HG02938 (cell line): ENCODE data around the gene GMDS.

Source experiments
- ATAC-seq: cut with Tn5 transposase; IDR thresholded peaks from one replicate; pipeline ENCODE4 v1.9.1; 2021; ENCODE audit warnings: mild to moderate bottlenecking, moderate library complexity; ENCODE audit not compliant: unreplicated experiment

Gene GMDS

GRCh38 chr6:1612299-1612973 is 633.0 kb downstream of the GMDS start:
- no peak for ATAC-seq

- no peak for ATAC-seq
Measured at GRCh38 chr6:1611572-1612298, 633.7 kb downstream of the GMDS start.

GRCh38 chr6:1611322-1611571 is 634.2 kb downstream of the GMDS start:
- no peak for ATAC-seq

DNA sequence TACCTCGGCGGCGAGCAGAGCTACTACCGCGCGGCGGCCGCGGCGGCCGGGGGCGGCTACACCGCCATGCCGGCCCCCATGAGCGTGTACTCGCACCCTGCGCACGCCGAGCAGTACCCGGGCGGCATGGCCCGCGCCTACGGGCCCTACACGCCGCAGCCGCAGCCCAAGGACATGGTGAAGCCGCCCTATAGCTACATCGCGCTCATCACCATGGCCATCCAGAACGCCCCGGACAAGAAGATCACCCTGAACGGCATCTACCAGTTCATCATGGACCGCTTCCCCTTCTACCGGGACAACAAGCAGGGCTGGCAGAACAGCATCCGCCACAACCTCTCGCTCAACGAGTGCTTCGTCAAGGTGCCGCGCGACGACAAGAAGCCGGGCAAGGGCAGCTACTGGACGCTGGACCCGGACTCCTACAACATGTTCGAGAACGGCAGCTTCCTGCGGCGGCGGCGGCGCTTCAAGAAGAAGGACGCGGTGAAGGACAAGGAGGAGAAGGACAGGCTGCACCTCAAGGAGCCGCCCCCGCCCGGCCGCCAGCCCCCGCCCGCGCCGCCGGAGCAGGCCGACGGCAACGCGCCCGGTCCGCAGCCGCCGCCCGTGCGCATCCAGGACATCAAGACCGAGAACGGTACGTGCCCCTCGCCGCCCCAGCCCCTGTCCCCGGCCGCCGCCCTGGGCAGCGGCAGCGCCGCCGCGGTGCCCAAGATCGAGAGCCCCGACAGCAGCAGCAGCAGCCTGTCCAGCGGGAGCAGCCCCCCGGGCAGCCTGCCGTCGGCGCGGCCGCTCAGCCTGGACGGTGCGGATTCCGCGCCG is 634.7 kb downstream of the GMDS start:
- no peak for ATAC-seq

- peak; percentile 60 for ATAC-seq
Measured at GRCh38 chr6:1609648-1610496, 635.5 kb downstream of the GMDS start, which contains the start of gene FOXC1. FOXC1 (plus strand) TSS chr6:1609915; CDS start chr6:1610446, 531 bp downstream.

- no peak for ATAC-seq
Measured at GRCh38 chr6:1609041-1609647, 636.3 kb downstream of the GMDS start.

DNA sequence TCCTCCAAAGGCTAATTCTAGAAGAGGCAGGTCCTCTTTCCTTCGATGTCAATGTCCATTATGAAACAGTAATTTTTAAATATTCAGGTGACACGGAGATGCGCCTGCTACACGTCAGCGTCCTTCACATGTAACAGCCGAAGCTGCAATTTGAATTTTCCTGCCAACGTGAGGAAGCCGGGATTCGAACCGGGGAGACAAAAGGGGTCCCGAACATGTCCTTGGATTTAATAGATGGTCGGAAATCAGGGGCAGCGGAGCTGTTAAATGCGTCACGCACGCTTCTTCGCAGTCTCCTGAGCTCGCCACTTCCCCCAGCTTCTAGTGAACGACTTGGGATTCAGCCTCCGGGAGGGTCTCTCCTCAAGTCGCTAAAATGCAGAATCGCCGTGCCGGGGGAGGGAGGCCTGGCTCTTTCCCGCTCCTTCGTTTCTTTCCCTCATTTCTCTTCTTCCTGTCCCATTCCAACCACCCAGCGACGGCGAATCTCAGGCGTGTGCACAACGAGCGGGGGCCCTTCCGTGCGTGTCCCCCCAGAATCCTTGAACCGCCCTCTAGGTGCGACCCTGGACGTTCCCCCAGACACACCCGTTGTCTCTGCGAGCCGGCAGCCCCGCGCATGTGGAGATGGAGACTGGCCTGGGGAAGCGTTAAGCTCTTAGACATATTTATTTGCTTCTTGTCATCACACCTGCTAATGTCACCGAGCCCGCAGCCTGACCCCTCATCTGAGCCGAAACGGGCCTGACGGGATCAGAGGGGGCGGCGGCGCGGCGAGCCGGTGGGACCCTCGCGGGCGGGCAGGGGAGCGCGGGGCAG is 637.0 kb downstream of the GMDS start:
- no peak for ATAC-seq

- no peak for ATAC-seq
Measured at GRCh38 chr6:1607516-1608221, 637.7 kb downstream of the GMDS start.

GRCh38 chr6:1606780-1607515 is 638.5 kb downstream of the GMDS start:
- no peak for ATAC-seq

DNA sequence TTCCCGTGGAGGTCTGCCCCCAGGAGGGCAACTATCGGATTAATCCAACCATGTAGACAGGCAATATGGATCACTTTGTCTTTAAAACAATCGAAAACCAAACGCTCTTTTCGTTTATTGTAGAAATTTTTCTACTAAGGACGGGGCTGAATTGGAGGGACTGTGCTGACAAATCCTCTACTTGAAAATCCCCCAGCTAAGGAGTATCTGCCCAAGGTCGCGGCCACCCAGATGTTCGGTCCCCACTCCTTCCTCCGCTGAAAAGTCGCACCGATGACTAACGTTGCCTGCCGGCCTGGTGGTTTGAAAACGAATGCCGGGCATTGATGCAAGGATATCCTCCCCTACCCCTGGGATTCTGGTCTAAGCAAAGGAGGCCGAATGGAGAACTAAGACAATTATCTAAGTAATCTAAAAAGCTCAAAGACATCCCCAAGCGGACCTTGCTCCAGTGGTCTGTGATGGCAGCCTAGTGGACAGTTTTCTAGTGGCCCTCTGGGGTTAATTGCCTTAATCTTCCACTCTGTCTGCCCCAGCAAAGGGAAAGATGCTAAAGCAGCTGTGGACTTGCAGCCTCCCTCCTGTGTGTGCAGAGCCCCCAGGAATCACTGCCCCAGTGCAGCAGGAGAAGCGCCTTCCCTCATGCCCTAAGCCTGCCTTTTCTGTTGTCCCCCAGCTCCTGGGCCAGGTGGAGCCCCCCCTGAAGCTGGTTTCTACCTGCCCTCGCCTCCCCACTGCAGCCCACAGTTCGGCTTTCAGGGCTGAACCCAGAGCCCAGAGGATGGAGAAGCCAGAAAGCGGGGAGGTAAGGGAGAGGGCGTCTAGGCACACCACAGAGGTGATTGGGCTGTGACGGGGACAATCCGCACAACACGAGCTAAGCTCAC is 639.3 kb downstream of the GMDS start:
- no peak for ATAC-seq

- ATAC-seq, result no peak
Measured at GRCh38 chr6:1605004-1605892, 640.2 kb downstream of the GMDS start.

GRCh38 chr6:1604158-1605003 is 641.0 kb downstream of the GMDS start:
- ATAC-seq, result peak; percentile 70

DNA sequence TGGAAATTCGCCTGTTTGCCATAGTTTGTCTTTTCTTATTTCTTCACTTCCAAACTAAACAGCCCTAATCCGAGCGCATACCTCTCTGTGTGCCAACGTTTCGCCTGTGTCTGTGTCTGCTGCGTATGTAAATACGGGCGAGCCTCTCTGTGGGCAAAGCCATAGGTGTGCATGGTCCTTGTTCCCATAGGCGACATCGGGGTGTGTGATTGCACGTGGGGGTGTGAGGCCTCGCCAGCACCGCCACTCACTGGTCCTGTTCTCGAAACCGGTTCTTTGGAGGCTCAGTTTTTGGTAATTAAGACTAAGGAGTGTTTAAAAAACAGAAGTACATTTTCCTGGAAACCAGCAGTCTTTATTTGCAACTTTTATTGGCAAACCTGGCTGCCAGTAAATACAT is 641.7 kb downstream of the GMDS start:
- no peak for ATAC-seq

- no peak for ATAC-seq
Measured at GRCh38 chr6:1602049-1602713, 643.2 kb downstream of the GMDS start.
